WTC11 (cell line): Measurements from ENCODE around the gene KXD1.

Source experiments
- ATF3 ChIP-seq: sonication (generic); formaldehyde crosslinking; conservative IDR thresholded peaks from 2 replicates; pipeline ENCODE4 v1.8.1; 2022; ENCODE audit warnings: mild to moderate bottlenecking, missing genetic modification reagents
- CTCF ChIP-seq: fragments of 200-600 bp; IDR thresholded peaks from 2 replicates; pipeline ENCODE4 v1.8.0; 2022; ENCODE audit warnings: antibody characterized with exemption
- ELF4 ChIP-seq: sonication (generic); formaldehyde crosslinking; IDR thresholded peaks from 2 replicates; pipeline ENCODE4 v1.8.1; 2022; ENCODE audit warnings: low read depth, mild to moderate bottlenecking, moderate library complexity, missing genetic modification reagents
- ESRRA ChIP-seq: sonication (generic); formaldehyde crosslinking; IDR thresholded peaks from 2 replicates; pipeline ENCODE4 v1.8.1; 2022; ENCODE audit warnings: mild to moderate bottlenecking, missing genetic modification reagents, borderline replicate concordance
- FOXP1 ChIP-seq: sonication (generic); formaldehyde crosslinking; IDR thresholded peaks from 2 replicates; pipeline ENCODE4 v1.8.0; 2022; ENCODE audit warnings: missing genetic modification reagents, mild to moderate bottlenecking, moderate library complexity, borderline replicate concordance
- MXD4 ChIP-seq: fragments of 250-450 bp; sonication (Bioruptor Pico); IDR thresholded peaks from 2 replicates; pipeline ENCODE4 v1.8.0; 2021; ENCODE audit warnings: mild to moderate bottlenecking, moderate library complexity, borderline replicate concordance
- NFATC4 ChIP-seq: fragments of 250-450 bp; sonication (Bioruptor Pico); IDR thresholded peaks from 2 replicates; pipeline ENCODE4 v1.9.0; 2021; ENCODE audit warnings: mild to moderate bottlenecking
- PRRX2 ChIP-seq: fragments of 250-450 bp; sonication (Bioruptor Pico); IDR thresholded peaks from 2 replicates; pipeline ENCODE4 v1.8.0; 2021; ENCODE audit warnings: mild to moderate bottlenecking
- ZNF121 ChIP-seq: sonication (generic); formaldehyde crosslinking; IDR thresholded peaks from 2 replicates; pipeline ENCODE4 v1.8.0; 2023; ENCODE audit warnings: missing genetic modification reagents
- ZNF138 ChIP-seq: sonication (generic); formaldehyde crosslinking; conservative IDR thresholded peaks from 2 replicates; pipeline ENCODE4 v1.8.1; 2022; ENCODE audit warnings: mild to moderate bottlenecking, moderate library complexity, missing genetic modification reagents
- ZNF263 ChIP-seq: sonication (generic); formaldehyde crosslinking; IDR thresholded peaks from 2 replicates; pipeline ENCODE4 v1.8.1; 2022; ENCODE audit warnings: low read depth, mild to moderate bottlenecking, moderate library complexity, missing genetic modification reagents
- TF ChIP-seq, protein P1 (sequence below): sonication (generic); formaldehyde crosslinking; IDR thresholded peaks from 2 replicates; pipeline ENCODE4 v1.8.0; 2022; ENCODE audit warnings: mild to moderate bottlenecking, missing genetic modification reagents

- TF ChIP-seq ELF4 = no peak
- TF ChIP-seq ESRRA (CRISPR knock-in tag) = no peak
- TF ChIP-seq MXD4 (CRISPR knock-in tag) = no peak
- no peak for TF ChIP-seq ZNF121 (CRISPR knock-in tag)
- no peak for TF ChIP-seq CTCF
- no peak; the same call in 1 of the 2 replicates for TF ChIP-seq FOXP1 (CRISPR knock-in tag)
- TF ChIP-seq, protein P1, sequence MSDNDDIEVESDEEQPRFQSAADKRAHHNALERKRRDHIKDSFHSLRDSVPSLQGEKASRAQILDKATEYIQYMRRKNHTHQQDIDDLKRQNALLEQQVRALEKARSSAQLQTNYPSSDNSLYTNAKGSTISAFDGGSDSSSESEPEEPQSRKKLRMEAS (CRISPR knock-in tag) = no peak; the same call in 1 of the 2 replicates
- TF ChIP-seq PRRX2 = no peak
- TF ChIP-seq NFATC4 (CRISPR knock-in tag) = no peak
- no peak for TF ChIP-seq ZNF263 (CRISPR knock-in tag)
- no peak for TF ChIP-seq ATF3 (CRISPR knock-in tag)
- TF ChIP-seq ZNF138 (CRISPR knock-in tag) = no peak
Observed at GRCh38 chr19:18612051-18612771, 54.5 kb downstream of the KXD1 start.
